ENCODE results near the gene STX3.
"Not testable (repeated sequence)": the region's sequence is repeated elsewhere in the genome, so short reads cannot be mapped to it uniquely, and the experiment has no call there.

Gene STX3

GRCh38 chr11:59784441-59784840, 29.3 kb downstream of the STX3 start:
- WGBS, 2 experiments = 94% methylated on average over 5 of the region's 5 CpGs
- not testable (repeated sequence) for H3K27me3 ChIP-seq (ENCODE audit: control insufficient read depth, insufficient read depth, low read length, poor library complexity, severe bottlenecking); H3K4me3 ChIP-seq (ENCODE audit: insufficient read depth, low read depth, low read length); H3K4me1 ChIP-seq (ENCODE audit: control insufficient read depth, insufficient read depth, low read length); H3K36me3 ChIP-seq (ENCODE audit: control insufficient read depth, insufficient read depth, low read length); H3K27ac ChIP-seq (ENCODE audit: insufficient read depth, low read depth, low read length, poor library complexity, severe bottlenecking); H3K9me3 ChIP-seq (ENCODE audit: control insufficient read depth, low read length)

DNA sequence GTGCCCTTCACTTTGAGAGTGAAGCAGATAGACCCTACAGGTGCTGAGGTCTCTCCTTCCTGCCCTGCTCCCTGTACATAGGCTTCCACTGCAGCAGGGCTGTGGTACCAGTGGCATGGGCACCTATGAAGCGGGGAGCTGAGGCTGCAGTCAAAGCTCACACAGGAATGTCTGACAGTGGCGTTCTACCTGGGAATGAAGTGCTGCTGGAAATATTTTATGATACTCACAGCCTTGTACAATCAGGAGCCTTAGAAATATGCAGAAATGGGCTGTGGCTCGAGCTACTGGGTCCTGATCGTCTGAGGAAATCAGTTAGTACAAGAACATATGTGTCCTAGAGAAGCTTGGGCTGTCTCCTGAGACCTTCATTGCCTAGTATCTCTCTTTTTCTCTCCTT, 30.6 kb downstream of the STX3 start:
- WGBS, 2 experiments = 91 to 99% methylated on average over 4 of the region's 4 CpGs
- Histone ChIP-seq H3K9me3 (ENCODE audit: control insufficient read depth, low read length) (no peaks in the 10 kb centered on the region), H3K4me3 (ENCODE audit: insufficient read depth, low read depth, low read length) (no peak overlapping the region), H3K27me3 (ENCODE audit: control insufficient read depth, insufficient read depth, low read length, poor library complexity, severe bottlenecking) (no peaks in the 10 kb centered on the region), H3K4me1 (ENCODE audit: control insufficient read depth, insufficient read depth, low read length) (no peaks in the 10 kb centered on the region), H3K36me3 (ENCODE audit: control insufficient read depth, insufficient read depth, low read length) (no peaks in the 10 kb centered on the region), H3K27ac (ENCODE audit: insufficient read depth, low read depth, low read length, poor library complexity, severe bottlenecking) (no peak overlapping the region)

GRCh38 chr11:59787255-59787588, 32.0 kb downstream of the STX3 start:
- WGBS, 2 experiments = 90 to 94% methylated on average over 4 of the region's 4 CpGs
- no peak overlapping the region for H3K4me3 ChIP-seq (ENCODE audit: insufficient read depth, low read depth, low read length)
- no peaks in the 10 kb centered on the region for H3K9me3 ChIP-seq (ENCODE audit: control insufficient read depth, low read length)
- H3K4me1 ChIP-seq (ENCODE audit: control insufficient read depth, insufficient read depth, low read length) = no peaks in the 10 kb centered on the region
- H3K27ac ChIP-seq (ENCODE audit: insufficient read depth, low read depth, low read length, poor library complexity, severe bottlenecking) = no peak overlapping the region
- no peaks in the 10 kb centered on the region for H3K27me3 ChIP-seq (ENCODE audit: control insufficient read depth, insufficient read depth, low read length, poor library complexity, severe bottlenecking)
- no peaks in the 10 kb centered on the region for H3K36me3 ChIP-seq (ENCODE audit: control insufficient read depth, insufficient read depth, low read length)

DNA sequence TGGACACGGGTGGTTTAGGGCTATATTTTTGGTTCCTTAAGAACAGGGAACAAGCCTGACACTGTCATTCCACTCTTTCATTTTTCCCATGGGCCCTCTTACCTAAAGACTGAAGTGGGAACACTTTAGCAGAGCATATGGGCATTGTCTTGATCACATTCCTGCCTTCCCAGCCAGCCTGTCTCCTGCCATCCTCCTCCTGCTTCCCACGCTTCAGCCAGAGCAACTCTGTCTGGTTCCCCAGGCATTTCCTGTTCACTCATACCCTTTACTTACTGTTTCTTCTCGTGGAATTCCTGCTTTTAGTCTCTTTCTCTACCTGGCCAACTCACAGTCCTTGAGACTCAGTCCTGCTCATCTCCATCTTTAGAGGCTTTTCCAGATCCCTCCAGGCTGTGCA, 32.6 kb downstream of the STX3 start:
- Histone ChIP-seq H3K27me3 (ENCODE audit: control insufficient read depth, insufficient read depth, low read length, poor library complexity, severe bottlenecking) (no peaks in the 10 kb centered on the region), H3K4me1 (ENCODE audit: control insufficient read depth, insufficient read depth, low read length) (no peaks in the 10 kb centered on the region), H3K36me3 (ENCODE audit: control insufficient read depth, insufficient read depth, low read length) (no peaks in the 10 kb centered on the region), H3K27ac (ENCODE audit: insufficient read depth, low read depth, low read length, poor library complexity, severe bottlenecking) (no peak overlapping the region), H3K4me3 (ENCODE audit: insufficient read depth, low read depth, low read length) (no peak overlapping the region), H3K9me3 (ENCODE audit: control insufficient read depth, low read length) (no peaks in the 10 kb centered on the region)
- WGBS, 2 experiments = 91 to 93% methylated on average over 3 of the region's 3 CpGs

DNA sequence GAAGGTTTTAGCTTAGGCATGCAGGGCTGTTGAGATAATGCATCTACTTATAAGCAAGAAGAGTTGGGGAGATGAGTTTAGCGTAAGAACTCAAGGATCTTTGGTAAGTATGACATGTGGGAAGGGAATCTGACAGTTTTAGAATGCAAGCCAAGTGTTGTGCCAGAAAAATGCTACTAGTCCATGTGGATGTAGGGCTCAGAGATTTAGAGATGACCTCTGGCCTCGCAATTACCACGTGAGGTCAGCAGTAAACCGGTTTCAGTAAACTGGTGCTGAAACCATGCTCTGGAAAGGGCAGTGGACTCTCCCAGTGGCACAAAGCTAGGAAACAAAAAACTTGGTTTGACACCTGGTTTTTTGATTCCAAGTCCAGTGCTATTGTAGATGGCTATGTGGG, 36.5 kb downstream of the STX3 start:
- no peak overlapping the region for H3K27ac ChIP-seq (ENCODE audit: insufficient read depth, low read depth, low read length, poor library complexity, severe bottlenecking)
- H3K9me3 ChIP-seq (ENCODE audit: control insufficient read depth, low read length) = no peaks in the 10 kb centered on the region
- 90 to 97% methylated on average over 4 of the region's 4 CpGs for WGBS, 2 experiments
- no peaks in the 10 kb centered on the region for H3K36me3 ChIP-seq (ENCODE audit: control insufficient read depth, insufficient read depth, low read length)
- H3K4me1 ChIP-seq (ENCODE audit: control insufficient read depth, insufficient read depth, low read length) = no peaks in the 10 kb centered on the region
- H3K27me3 ChIP-seq (ENCODE audit: control insufficient read depth, insufficient read depth, low read length, poor library complexity, severe bottlenecking) = no peaks in the 10 kb centered on the region
- H3K4me3 ChIP-seq (ENCODE audit: insufficient read depth, low read depth, low read length) = no peak overlapping the region

DNA sequence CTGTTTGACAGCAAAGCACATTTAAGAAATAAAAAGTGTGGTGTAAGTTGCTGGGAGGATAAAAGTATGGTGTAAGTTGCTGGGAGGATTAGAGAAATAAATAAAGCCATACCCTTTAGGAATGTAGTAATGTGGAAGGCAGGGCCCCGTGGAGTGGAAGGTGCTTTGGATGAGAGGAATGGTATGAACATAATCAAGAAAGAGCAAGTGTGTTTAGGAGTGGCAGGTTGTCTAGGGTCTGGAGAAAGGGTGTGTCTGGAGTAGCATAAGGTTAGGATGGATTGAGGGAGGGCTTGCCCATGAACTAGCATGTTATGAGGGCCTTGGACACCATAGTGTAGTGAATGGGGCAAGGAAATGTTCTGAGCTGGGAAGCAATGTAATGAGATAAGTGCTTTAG, 37.3 kb downstream of the STX3 start:
- Histone ChIP-seq H3K27me3 (ENCODE audit: control insufficient read depth, insufficient read depth, low read length, poor library complexity, severe bottlenecking) (no peaks in the 10 kb centered on the region), H3K4me1 (ENCODE audit: control insufficient read depth, insufficient read depth, low read length) (no peaks in the 10 kb centered on the region), H3K4me3 (ENCODE audit: insufficient read depth, low read depth, low read length) (no peak overlapping the region), H3K36me3 (ENCODE audit: control insufficient read depth, insufficient read depth, low read length) (no peaks in the 10 kb centered on the region), H3K9me3 (ENCODE audit: control insufficient read depth, low read length) (no peaks in the 10 kb centered on the region), H3K27ac (ENCODE audit: insufficient read depth, low read depth, low read length, poor library complexity, severe bottlenecking) (no peak overlapping the region)
- WGBS, 2 experiments = 88 to 95% methylated on average over 1 of the region's 1 CpG

GRCh38 chr11:59794417-59794816, 39.2 kb downstream of the STX3 start:
- Histone ChIP-seq H3K27ac (ENCODE audit: insufficient read depth, low read depth, low read length, poor library complexity, severe bottlenecking) (no peak overlapping the region), H3K4me1 (ENCODE audit: control insufficient read depth, insufficient read depth, low read length) (no peaks in the 10 kb centered on the region), H3K4me3 (ENCODE audit: insufficient read depth, low read depth, low read length) (no peak overlapping the region), H3K27me3 (ENCODE audit: control insufficient read depth, insufficient read depth, low read length, poor library complexity, severe bottlenecking) (no peaks in the 10 kb centered on the region), H3K36me3 (ENCODE audit: control insufficient read depth, insufficient read depth, low read length) (no peaks in the 10 kb centered on the region), H3K9me3 (ENCODE audit: control insufficient read depth, low read length) (no peaks in the 10 kb centered on the region)
- 90 to 93% methylated on average over 3 of the region's 3 CpGs for WGBS, 2 experiments

GRCh38 chr11:59800390-59801025, 45.3 kb downstream of the STX3 start:
- Histone ChIP-seq H3K4me1 (ENCODE audit: control insufficient read depth, insufficient read depth, low read length) (peaks cover 3% of the 10 kb centered on the region), H3K27me3 (ENCODE audit: control insufficient read depth, insufficient read depth, low read length, poor library complexity, severe bottlenecking) (no peaks in the 10 kb centered on the region), H3K9me3 (ENCODE audit: control insufficient read depth, low read length) (no peaks in the 10 kb centered on the region), H3K4me3 (ENCODE audit: insufficient read depth, low read depth, low read length) (no peak overlapping the region), H3K36me3 (ENCODE audit: control insufficient read depth, insufficient read depth, low read length) (no peaks in the 10 kb centered on the region), H3K27ac (ENCODE audit: insufficient read depth, low read depth, low read length, poor library complexity, severe bottlenecking) (no peak overlapping the region)
- 93 to 95% methylated on average over 7 of the region's 7 CpGs for WGBS, 2 experiments

GRCh38 chr11:59801160-59801706, 46.1 kb downstream of the STX3 start:
- H3K4me1 ChIP-seq (ENCODE audit: control insufficient read depth, insufficient read depth, low read length) = peaks cover 3% of the 10 kb centered on the region
- no peak overlapping the region for H3K27ac ChIP-seq (ENCODE audit: insufficient read depth, low read depth, low read length, poor library complexity, severe bottlenecking)
- no peaks in the 10 kb centered on the region for H3K9me3 ChIP-seq (ENCODE audit: control insufficient read depth, low read length)
- no peaks in the 10 kb centered on the region for H3K27me3 ChIP-seq (ENCODE audit: control insufficient read depth, insufficient read depth, low read length, poor library complexity, severe bottlenecking)
- H3K36me3 ChIP-seq (ENCODE audit: control insufficient read depth, insufficient read depth, low read length) = peaks cover 1% of the 10 kb centered on the region
- 93 to 95% methylated on average over 2 of the region's 2 CpGs for WGBS, 2 experiments
- no peak overlapping the region for H3K4me3 ChIP-seq (ENCODE audit: insufficient read depth, low read depth, low read length)

DNA sequence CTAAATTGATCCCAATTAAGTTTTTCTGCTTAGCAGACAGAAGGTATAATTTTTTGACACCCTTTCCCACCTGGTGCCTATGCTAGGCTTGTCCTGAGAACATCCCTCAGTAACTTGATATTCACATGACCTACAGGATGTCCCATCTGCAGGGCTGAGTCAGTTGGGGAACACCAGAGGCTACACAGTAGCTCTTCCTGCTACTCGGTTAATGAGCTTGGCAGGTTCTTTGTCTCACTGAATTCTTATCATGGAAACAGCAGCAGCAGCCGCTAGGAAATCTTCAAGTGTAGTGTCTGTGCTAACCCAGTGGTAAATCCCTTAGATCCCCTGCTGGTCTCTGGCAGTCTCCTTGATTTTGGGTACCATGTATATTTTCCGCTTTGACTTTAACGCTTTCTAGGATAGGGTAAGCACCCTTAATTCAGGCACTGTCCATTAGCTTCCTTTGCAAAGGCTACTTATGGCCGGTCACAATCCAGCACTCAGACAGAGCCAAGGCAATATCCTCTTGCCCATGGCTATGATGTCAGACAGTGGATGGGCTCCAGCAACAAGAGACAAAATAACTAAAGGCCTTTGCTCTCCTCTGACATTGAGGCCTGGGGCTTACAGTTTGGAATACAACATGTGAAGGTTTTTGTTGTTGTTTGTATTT, 46.9 kb downstream of the STX3 start:
- WGBS, 2 experiments = 76 to 77% methylated on average over 5 of the region's 5 CpGs
- Histone ChIP-seq H3K27ac (ENCODE audit: insufficient read depth, low read depth, low read length, poor library complexity, severe bottlenecking) (no peak overlapping the region), H3K4me1 (ENCODE audit: control insufficient read depth, insufficient read depth, low read length) (peaks cover 3% of the 10 kb centered on the region), H3K36me3 (ENCODE audit: control insufficient read depth, insufficient read depth, low read length) (peaks cover 9% of the 10 kb centered on the region), H3K27me3 (ENCODE audit: control insufficient read depth, insufficient read depth, low read length, poor library complexity, severe bottlenecking) (no peaks in the 10 kb centered on the region), H3K4me3 (ENCODE audit: insufficient read depth, low read depth, low read length) (no peak overlapping the region), H3K9me3 (ENCODE audit: control insufficient read depth, low read length) (no peaks in the 10 kb centered on the region)
